Epidermal melanocyte (primary cell): ENCODE data around the gene NLRP1.

Experiments used
- DNase-seq: peaks from one replicate; pipeline ENCODE4 v3.0.0; 2011; ENCODE audit warnings: low spot score; ENCODE audit not compliant: insufficient read length

Gene NLRP1

DNA sequence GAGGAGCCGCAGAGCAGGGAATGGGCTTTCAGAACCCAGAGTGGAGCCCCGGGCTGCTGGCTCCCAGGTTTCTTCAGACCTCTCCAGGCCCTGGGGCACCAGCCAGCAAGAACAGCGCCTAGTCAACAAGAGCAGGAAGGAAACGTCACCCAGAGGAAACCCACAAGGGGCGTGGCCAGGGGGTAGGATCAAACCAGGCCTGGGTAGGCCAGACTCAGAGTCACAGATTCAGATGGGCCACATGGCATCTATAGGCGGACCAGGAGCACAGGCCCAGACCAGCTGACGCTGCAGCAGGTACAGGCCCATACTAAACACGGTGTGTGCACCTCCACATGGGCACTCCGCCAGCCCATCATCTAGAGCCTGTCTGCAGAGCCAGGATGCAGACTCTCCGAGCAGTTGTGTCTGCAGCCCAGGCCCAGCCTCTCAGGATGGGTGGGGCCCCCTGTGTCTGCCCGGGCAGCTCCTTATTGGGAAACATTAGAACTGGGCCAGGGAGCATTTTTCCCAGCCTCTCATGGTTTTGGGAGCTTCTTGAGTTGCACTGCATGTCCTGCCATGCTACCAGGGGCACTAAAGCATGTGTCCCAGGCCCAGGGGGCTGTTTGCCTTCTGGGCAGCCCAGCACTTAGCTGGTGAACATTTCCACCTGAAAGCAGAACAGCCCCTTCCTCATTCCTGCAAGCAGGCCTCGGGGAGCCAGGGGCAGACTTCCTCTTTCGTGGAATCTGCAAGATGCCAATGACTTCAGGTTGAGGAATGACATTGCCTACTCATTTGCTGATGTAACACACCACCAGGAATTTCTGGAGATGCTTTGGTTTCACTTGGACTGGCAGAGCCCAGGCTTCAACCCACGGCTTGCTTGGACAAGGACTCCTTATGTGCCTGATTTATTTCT, at the start of gene NLRP1:
NLRP1 (minus strand) TSS at position 127 of the 904 bp plus-strand sequence. CDS start 552 bp downstream, outside the sequence.
- peak; percentile 48 for DNase-seq

DNA sequence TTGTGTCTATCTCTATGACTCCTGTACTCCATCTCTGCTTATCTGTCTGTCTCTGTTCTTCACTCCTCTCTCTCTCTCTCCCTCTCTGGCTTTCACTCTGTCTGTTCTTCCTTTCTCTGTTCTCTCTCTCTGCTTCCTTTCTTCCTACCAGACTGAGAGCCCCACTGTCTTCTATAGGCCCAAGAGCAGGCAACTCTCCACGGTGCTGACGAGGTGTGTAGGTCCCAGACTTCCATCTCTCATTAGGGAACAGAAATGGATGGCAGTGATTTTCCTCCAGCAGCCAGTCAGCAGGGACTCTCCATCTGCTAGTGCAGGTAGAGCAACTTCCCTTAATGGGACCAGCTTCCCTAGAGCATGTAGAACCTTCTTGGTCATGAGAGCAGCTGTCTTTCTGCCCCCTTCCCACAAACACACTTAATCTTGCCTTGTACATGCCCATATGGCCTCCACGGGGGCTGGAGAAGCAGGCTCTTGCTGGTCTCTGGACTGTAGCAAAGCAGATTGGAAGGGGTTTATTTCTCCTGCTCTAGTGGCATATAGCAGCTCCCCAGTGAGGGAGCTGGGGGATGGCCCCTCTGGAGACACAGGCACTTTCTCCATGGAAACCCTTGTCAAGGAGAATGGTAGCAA, 47.8 kb upstream of the NLRP1 start:
- DNase-seq = no peak

DNA sequence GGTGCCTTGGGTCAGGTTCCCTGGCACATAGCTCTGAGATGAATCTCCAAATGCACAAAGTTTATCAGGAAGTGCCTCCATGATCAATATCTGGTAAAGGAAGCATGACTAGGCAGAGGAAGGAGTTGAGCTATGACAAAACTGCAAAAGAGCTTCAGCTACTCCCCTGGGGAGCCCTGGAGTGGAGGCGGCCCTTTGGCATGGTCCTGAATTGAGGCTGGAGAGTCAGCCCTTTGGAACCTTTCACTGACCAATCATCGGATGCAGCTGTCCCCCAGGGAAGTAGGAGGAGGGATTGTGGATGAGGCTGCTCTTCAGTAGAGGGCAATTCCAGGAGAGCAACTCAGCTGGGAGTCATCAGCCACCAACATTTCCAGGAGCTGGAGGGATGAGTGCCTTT, 46.1 kb upstream of the NLRP1 start:
- DNase-seq = no peak

DNA sequence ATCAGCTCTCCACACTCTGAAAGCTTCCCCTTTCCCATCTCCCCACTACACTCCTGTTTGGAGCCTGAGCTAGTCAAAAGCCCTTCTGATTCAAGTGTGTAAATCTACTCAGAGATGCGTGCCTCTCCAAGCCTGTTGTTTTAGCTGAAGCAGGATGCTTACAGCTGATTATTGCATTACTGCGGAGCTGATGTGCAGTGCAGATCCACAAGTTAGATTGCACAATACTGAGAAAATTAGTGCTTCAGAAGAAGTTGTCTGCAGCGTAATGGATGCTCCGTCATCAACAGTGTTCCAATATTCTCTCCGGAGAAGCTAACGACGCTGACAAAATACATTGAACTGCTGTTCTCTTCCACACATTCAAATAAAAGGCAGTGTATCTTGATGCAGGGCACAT, 44.8 kb upstream of the NLRP1 start:
- no peak for DNase-seq

DNA sequence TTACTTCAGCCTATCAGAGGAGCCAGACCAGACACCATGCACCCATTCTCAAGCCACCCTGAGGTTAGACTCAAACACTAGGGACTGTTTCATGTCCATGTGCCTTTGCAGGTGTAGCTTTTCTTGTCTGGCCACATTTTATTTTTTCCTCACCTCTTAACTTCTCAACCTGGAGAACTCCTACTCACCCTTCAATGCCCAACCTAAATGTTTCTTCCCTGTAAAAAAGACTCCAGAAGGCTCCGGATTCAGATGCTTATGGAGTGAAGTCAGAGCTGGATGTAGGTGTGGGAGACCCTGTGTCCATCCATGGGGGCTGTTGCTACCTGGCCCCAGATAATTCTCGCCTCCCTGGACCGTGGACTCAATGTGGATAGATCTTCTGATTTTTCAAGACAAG, 44.0 kb upstream of the NLRP1 start:
- DNase-seq = no peak

DNA sequence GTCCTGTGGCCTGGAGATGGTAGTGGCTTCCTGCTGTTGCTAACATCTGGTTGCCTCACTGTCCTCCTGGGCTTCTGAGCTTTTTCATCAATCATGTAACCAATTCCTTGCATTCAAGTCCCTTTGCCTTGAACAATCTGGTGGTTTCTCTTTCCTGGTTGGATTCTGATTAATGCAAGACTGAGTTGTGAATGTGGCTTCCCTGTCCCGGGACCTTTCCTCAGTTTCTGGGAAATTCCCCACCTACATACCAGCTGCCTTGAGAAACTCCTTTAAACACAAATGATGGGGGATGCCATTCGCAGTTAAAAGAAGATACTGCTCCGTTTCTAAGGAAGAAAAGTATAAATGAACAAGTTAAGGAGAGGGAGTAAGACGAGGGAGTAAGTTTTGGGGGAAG, 39.9 kb upstream of the NLRP1 start:
- no peak for DNase-seq

DNA sequence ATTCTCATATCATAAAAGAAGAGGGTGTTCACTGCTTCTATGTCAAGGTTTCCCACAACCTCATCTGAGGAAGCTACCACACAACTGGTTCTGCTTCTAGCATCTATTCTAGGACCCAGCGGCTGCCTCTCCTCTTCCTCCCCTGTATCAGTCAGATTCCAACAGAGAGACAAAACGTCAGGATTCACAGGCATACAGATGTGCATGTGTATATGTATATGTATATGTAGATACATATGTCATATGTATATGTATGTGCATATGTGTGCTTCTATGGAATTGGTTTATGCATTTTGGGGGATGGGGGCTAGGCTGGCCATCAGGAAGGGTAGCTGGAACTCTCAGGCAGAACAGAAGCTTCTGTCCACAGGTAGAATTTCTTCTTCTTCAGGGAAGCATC, 37.4 kb upstream of the NLRP1 start:
- no peak for DNase-seq

DNA sequence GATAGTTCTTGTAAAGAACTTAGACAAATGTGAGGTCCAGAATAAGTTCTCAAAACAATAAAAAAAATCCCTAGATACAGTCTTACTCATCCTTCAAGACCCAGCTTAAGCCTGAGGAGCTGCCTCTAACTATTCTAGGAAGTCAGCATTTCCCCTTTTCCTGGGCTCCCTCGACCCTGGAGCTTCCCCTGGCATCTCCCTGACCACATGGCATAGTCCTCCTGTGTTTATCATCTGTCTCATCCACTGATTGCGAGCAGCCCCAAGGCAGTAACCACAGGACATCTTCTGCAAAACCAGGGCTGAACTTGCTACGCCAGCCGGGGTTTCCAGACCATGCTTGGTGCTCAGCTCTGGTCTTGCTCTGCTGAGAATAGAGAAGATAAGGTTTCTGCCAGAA, 36.7 kb upstream of the NLRP1 start:
- DNase-seq = no peak

DNA sequence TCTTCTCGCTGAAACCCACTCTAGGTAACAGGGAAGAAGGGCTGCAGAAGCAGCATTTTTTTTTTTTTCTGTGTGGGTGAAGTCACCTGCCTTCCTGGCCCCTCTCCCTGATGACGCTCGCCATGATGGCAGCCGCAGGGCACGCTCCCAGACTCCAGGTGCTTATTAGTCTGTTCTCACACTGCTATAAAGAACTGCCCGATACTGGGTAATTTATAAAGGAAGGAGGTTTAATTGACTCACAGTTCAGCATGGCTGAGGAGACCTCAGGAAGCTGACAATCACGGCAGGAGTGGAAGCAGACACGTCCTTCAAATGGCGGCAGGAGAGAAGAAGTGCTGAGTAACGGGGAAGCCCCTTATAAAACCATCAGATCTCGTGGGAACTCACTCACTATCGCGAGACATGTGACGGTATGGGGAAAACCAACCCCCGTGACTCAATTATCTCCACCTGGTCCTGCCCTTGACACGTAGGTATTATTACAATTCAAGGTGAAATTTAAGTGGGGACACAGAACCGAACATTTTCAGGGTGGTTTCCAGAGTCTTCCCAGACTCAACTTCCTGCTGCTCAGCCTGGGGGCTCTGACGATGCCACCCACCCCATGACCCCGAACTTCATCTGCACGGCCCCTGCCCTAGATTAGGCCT, 34.9 kb upstream of the NLRP1 start:
- no peak for DNase-seq

DNA sequence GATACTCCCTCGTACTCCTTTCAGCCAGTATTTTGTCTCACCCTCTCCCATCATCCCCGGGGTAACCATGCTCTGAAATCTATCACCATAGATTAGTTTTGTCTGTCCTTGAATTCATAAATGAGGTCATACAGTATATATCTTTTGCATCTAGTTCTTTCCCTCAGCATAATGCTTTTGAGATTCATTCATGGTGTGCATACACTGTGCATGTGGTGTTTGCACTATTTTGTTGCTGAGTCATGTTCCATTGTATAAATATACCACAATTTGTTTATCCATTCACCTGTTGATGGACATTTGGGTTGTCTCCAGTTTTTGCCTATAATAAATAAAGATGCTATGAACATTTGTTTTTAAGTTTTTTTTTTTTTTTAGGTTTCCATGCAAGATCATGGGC, 34.2 kb upstream of the NLRP1 start:
- no peak for DNase-seq

DNA sequence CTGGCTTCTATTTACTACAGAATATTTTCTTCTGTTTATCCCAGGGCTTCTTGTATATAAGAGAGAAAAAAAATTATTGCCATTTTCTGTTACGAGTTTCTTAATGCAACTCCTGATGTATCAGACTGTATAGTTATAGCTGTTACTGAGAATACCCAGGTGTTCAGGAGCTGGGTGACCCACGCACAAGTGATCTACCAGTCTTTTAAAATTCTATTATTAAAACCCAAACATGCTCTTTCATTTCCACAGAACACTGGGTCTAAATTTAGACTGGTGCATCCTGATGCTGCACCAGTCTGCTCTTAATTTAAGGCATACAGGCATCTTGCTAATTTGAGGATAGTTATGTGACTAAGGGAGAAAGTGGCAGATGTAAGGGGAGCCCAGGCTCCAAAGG, 31.2 kb upstream of the NLRP1 start:
- DNase-seq = no peak

DNA sequence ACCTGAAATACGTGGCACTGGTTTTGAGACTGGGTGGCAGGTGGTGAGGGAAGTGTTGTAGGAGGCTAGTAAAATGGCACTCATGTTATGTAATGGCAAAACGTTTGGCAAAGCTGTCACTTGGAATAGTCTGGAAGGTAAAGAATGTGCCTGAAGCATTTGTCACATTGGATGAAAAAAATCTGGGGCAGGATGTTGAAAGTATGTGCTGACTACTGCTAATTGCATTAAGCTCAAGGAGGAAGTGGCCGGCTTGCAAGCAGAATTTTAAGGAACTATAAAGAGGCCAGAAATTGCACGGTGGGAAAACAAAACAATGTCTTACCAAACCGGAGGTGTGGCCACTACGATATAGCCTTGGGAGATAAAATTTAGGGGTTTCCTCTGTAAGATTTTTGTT, 26.6 kb upstream of the NLRP1 start:
- DNase-seq = no peak

DNA sequence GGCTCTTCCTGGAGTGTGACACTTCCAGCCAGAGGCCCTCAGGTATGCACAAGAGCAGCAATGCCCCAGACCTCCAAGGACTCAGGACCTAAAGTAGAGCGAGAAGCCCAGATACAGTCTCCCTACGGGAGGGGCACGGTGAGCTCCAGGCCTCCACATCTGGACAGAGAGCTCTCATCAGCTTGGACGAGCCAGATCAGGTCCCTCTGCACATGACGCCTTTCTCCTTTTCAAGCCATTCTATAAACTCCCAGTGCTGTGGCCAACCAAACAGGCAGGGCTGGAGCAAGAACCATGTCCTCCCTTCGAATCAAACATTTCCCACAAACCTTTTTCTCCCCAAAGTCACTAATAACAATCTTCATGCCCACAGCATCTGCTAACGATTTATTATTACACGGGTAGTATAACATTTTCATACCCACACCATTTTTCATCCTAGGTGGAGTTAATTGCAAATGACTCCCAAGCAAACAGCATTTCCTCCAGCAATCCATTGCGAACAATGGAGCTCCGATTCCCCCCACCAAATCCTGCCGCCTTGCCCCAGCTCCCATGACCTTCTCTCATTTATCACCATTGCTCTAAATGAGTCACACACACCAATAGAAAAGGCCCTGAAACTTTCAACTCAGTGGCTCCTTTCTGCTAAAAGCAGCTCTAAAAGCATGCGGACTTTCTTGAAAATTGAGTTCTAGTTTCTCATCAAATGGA, 24.2 kb upstream of the NLRP1 start:
- no peak for DNase-seq

DNA sequence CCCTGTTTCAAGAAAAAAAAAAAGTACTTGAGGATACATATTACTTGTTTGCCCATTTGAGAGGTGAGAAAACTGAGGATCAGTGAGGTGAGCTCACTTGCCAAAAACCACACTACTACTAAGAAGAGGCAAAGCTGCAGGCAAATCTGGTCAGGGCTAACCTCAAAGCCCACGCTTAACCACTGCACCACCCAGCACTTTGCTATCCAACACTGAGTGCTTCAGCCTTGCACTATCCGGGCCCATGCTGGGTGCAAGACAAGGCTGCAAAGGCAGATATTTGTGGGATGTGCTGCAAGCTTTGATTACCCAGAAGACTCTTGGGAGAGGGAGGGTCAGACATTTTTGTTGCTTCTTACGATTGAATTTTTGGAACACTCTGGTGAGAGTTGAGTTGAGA, 23.6 kb upstream of the NLRP1 start:
- DNase-seq = no peak

DNA sequence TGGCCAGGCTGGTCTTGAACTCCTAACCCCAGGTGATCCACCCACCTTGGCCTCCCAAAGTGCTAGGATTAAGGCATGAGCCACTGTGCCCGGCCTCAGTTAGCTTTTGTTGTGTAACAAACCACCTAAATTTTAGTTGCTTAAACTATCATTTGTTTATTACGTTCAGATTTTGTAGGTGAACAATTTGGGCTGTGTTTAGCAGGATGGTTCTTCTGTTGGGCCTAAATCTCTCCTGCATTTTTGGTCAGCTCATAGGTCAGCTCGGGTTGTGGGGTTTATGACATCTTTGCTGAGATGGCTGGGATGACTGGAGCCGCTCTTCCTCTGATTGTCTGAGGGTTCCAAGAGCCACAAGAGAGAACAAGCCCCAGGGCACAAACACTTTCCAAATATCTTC, 21.1 kb upstream of the NLRP1 start:
- no peak for DNase-seq

DNA sequence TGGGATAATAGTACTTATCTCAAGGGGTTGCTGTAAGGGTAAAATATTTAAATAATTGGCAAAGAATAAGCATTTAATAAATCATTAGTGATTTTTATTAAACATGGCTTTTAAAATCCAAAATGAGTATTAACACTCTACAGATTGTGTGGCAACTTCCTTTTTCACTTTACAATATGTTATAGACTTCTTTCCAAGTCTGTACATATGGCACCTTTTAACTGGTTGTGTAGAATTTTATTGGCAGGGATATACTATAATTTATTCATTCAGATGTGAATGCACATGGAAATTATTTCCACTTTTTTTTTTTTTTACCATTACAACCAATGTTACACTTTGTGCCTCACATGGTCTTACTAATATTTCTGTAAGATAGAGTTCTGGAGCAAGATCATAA, 15.7 kb upstream of the NLRP1 start:
- no peak for DNase-seq

DNA sequence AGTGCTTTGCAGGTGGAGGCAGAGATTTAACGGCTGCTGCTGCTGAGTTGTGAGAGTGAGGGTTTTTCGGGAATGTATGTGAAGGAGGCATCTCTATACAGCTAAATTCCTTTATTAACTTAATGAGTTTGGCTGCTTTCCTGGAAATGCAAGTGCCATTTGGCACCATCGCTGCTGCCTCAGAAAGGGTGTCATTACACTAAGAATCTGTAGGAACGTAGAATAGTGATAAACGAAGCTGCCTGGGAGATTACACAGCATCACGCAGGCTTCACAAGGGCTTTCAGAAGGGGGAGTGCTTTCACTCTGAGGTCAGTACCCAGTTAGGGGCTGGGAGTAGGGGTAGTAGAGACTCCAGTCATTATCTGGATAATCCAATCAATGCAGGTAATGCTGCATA, 14.1 kb upstream of the NLRP1 start:
- no peak for DNase-seq

DNA sequence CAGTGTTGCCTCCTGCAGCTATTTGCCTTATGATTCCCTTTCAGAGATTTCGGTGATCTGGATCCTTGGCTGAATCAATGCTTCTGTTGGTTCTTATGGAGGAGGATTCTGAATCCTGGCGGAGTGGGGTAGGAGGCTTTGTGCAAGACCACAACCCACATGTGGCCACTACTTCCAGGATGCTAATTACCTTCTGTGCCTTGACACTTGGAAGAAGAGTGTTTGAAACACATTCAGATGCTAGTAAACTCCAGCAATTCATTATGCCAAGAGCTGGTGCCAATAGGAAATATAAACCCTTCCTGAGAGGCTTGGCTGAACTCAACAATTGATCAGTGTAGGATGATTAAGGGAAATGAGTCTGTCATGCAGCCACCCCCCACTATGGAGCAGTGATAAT, 12.1 kb upstream of the NLRP1 start:
- no peak for DNase-seq

DNA sequence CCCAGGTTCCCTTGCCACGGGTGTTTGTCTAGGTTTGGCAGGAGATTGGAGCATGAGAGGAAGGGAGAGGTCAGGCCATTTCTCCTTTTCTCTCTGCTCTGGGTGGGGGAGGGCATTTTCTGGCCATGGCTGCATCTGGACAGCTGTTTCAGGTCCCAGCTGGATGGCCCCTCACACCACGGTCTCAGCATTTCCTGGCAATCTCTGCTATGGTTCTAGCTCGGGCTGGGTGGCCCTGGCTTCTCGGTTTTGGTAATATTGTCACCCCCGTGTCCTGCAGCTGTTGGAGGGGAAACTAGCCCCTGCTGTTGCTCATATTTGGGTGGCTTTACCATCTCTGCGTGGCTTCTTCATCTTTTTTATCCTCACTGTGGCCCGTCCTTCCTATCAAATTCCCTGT, 11.5 kb upstream of the NLRP1 start:
- no peak for DNase-seq

DNA sequence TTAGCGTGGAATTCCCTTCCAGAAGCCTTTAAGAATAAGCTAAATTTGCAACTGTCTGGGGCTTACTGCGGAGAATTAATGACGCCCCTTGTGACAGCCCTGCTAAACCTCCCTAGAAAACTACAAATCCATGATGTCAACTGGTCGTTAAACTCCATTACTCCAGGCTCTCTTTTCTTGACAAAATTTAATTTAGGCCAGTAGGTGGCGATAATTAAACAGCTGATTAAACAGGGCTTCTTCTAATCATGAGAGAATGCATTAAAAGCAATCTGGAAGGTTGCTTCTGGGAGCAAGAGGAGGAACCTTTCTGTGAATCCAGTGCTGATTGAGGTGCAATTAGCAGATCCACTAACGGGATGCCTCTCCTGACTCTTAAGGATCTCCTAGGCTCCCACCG, 8.1 kb upstream of the NLRP1 start:
- DNase-seq = peak; percentile 44

DNA sequence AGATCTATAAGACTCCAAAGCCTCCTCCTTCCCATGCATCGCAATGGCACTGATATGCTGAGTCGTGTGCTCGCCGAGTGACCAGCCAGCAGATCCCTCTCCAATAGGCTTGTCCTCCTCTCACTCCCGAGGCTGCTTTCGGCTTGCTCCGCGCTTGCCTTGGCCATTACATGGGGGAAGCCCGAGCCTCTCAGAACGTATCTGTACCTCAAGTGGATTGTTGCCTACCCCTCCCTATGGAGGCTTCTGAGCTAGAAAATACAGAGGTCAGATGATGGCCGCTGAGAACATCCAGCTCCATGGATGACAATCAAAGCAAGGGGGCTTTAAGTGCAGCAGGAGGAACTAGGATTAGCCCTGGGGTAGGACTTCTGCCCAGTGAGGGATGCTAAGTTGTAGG, 7.7 kb upstream of the NLRP1 start:
- DNase-seq = no peak

DNA sequence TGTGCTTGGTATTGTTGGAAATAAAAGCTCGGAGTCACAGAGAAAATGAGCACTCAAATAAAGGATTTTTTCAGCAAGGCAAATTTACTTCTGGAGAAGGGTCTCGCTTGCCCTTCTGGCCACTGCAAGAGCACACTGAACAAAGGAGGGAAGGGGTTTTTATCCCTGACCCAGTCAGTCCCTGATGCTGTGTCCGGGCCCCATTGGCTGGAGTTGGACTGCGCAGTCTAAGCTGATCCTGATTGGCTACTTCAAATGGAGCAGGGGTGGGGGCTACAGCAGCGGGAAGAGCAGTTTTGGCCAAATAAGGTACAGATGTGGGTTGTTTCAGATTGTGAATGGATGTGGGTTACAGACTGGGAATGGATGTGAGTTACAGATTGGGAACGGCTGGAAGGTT, 4.3 kb upstream of the NLRP1 start:
- DNase-seq = no peak
